Esophagus squamous epithelium (tissue), 5 donors: ENCODE measurements around the gene HNRNPA3. TPM values are rescaled to one million over a fixed set of nuclear protein-coding genes. Genes with fewer than 3 reads are reported as not detected.
A peak's percentile ranks its signal among the peaks of the same experiment; 100 is the strongest.

Experiments
- DNase-seq: peaks from one replicate; lab custom pipeline; 2025; lab: John Stamatoyannopoulos, UW
- H3K27ac ChIP-seq, 4 donors: fragments of 200-600 bp; sonication (generic); one replicate each; pipeline ENCODE4 v1.5.1; 2016 to 2019; ENCODE audit warnings: mild to moderate bottlenecking in 1 of 4
- H3K27me3 ChIP-seq, 4 donors: fragments of 200-600 bp; sonication (generic); 1 replicate in 3 of 4; 2 replicates in 1 of 4; pipeline versions ENCODE4 v1.5.1 to v1.6.0; 2017 to 2021; ENCODE audit warnings: antibody characterized with exemption in 1 of 4
- H3K36me3 ChIP-seq, 3 donors: fragments of 200-600 bp; sonication (generic); one replicate each; pipeline ENCODE4 v1.5.1; 2016 to 2019
- H3K4me1 ChIP-seq, 3 donors: fragments of 200-600 bp; sonication (generic); one replicate each; pipeline ENCODE4 v1.5.1; 2017 to 2019
- H3K4me3 ChIP-seq, 4 donors: fragments of 200-600 bp; sonication (generic); 1 replicate in 3 of 4; 2 replicates in 1 of 4; pipeline ENCODE4 v1.5.1; 2016 to 2019; ENCODE audit warnings: mild to moderate bottlenecking in 2 of 4, moderate library complexity in 1 of 4
- H3K9me3 ChIP-seq, 3 donors: fragments of 200-600 bp; sonication (generic); one replicate each; pipeline ENCODE4 v1.5.1; 2016 to 2019
- POLR2A ChIP-seq, 4 donors: fragments of 450-650 bp; IDR thresholded peaks; one replicate each; pipeline ENCODE4 v1.6.1; 2017; ENCODE audit warnings: antibody characterized with exemption in 4 of 4, mild to moderate bottlenecking in 4 of 4, moderate library complexity in 3 of 4
- WGBS, 2 donors: methylation state at CpG; one replicate each; pipeline ENCODE4 v1.1.5; 2018; 5-methylcytosine and 5-hydroxymethylcytosine counted together
- intact Hi-C: fragments of 100-400 bp; cut with DNase I; formaldehyde crosslinking; loops from one replicate; pipeline ENCODE4 v1.15.0; 2022
- total RNA-seq, 4 donors: library from RNA; depleted of rRNA; stranded (reverse); fragments of >200 nt; gene quantifications; one replicate each; pipeline ENCODE4 v1.1.0, GENCODE V29; 2016
- TF ChIP-seq, protein P1 (sequence below), 6 experiments: fragments of 450-650 bp in 4 of 6; fragments of 200-600 bp in 2 of 6; sonication (generic) in 2 of 6; IDR thresholded peaks; one replicate each; pipeline ENCODE4 v1.5.1; 2016 to 2019; ENCODE audit warnings: antibody characterized with exemption in 6 of 6, mild to moderate bottlenecking in 4 of 6, moderate library complexity in 4 of 6
- donor health status: DM: yes; HTN: yes; CAD: no.

HNRNPA3 gene
- total RNA-seq = 10 to 100 TPM; 34.9 to 78.2 (median 61.6) TPM

DNA sequence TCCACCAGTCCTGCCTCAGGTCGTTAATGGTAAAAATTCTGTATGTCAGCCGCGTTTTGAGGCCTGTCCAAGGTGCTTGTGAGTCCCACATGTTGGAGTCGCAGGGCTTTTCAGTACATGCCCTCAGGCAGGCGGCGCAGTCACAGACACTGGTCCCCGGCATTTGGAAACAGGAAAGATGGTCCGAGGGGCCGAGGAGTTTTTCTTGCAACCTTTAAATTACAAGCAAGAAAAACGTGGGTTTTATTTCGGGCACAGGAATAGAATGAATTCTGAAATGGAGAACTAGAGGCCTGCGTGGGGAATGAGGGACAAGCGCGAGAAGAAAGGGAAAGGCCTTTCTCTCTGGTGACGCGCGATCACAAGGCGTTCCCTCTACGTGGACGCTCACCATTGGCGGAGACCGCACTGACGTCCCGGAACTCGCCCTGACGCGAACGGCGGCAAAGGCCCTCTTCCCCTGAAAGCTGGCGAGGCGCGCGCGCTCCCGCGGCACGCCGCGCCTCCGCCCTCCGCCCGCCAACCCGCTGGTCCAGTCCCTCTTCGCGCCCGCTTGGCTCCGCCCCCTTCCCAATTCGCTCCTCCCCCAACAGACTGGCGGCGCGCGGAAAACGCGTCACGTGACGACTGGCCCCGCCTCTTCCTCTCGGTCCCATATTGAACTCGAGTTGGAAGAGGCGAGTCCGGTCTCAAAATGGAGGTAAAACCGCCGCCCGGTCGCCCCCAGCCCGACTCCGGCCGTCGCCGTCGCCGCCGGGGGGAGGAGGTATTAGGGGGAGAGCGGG, at the start of gene HNRNPA3:
HNRNPA3 (plus strand) TSS at position 689 of the 785 bp plus-strand sequence; CDS start at position 695, 6 bp downstream.
- peak in 3 of 4 donors; percentile 29 to 94 (median 92) for TF ChIP-seq POLR2A (IDR thresholded peaks at IDR 0.05)
- TF ChIP-seq, protein P1, sequence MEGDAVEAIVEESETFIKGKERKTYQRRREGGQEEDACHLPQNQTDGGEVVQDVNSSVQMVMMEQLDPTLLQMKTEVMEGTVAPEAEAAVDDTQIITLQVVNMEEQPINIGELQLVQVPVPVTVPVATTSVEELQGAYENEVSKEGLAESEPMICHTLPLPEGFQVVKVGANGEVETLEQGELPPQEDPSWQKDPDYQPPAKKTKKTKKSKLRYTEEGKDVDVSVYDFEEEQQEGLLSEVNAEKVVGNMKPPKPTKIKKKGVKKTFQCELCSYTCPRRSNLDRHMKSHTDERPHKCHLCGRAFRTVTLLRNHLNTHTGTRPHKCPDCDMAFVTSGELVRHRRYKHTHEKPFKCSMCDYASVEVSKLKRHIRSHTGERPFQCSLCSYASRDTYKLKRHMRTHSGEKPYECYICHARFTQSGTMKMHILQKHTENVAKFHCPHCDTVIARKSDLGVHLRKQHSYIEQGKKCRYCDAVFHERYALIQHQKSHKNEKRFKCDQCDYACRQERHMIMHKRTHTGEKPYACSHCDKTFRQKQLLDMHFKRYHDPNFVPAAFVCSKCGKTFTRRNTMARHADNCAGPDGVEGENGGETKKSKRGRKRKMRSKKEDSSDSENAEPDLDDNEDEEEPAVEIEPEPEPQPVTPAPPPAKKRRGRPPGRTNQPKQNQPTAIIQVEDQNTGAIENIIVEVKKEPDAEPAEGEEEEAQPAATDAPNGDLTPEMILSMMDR (IDR thresholded peaks at IDR 0.05) = peak in 3 of 6 experiments; percentile 29 to 30 (median 29)
- Histone ChIP-seq H3K36me3 (peaks cover 11 to 31% (median 13%) of the 10 kb centered on the region in 3 donors), H3K9me3 (no peaks in the 10 kb centered on the region), H3K27ac (peak within 1 kb of the TSS; percentile 96 to 100 (median 98)), H3K27me3 (no peaks in the 10 kb centered on the region), H3K4me1 (peaks cover 25 to 53% (median 31%) of the 10 kb centered on the region in 3 donors), H3K4me3 (peak within 1 kb of the TSS; percentile 75 to 94 (median 84))
- intact Hi-C loops = no loop called here
- 0 to 2% methylated on average over 18 to 28 of the region's 74 CpGs for WGBS, 2 donors
- DNase-seq = peak; percentile 81

DNA sequence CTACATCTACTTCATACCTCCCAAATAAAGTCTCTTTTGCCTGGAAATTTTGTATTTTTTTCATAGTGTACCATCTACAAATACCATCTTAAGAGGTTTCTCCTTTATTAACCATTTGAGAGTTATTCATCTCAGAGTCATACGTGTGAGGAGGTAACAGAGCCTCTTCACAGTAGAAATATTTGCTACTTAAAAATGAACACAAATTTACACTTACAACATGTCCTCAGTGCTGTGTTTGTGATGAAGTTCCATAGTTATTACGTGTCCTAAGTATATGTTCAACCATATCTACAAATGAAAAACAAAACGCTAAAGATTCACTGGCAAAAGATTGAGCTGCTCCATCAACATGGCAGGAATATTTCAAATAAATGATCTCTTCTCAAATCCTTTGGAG, 48.5 kb upstream of the HNRNPA3 start:
- DNase-seq = no peak
- no peak for TF ChIP-seq POLR2A (IDR thresholded peaks at IDR 0.05)
- TF ChIP-seq, protein P1 (IDR thresholded peaks at IDR 0.05) = no peak
- H3K4me1 ChIP-seq = peaks cover 0 to 59% (median 24%) of the 10 kb centered on the region in 3 donors
- intact Hi-C loops = loop anchor here (5.0 to 10.0 kb wide), 3 partner anchors 101 to 251 kb away; partner anchors contain the start of gene NFE2L2
- H3K36me3 ChIP-seq = no peaks in the 10 kb centered on the region
- H3K4me3 ChIP-seq = peak overlapping the region in 2 of 4 donors; percentile 43 to 60
- no peaks in the 10 kb centered on the region for H3K27me3 ChIP-seq
- H3K9me3 ChIP-seq = no peaks in the 10 kb centered on the region
- WGBS, 2 donors = 13 to 16% methylated on average over 3 of the region's 3 CpGs
- H3K27ac ChIP-seq = peak overlapping the region in 3 of 4 donors; percentile 87 to 91 (median 89)

DNA sequence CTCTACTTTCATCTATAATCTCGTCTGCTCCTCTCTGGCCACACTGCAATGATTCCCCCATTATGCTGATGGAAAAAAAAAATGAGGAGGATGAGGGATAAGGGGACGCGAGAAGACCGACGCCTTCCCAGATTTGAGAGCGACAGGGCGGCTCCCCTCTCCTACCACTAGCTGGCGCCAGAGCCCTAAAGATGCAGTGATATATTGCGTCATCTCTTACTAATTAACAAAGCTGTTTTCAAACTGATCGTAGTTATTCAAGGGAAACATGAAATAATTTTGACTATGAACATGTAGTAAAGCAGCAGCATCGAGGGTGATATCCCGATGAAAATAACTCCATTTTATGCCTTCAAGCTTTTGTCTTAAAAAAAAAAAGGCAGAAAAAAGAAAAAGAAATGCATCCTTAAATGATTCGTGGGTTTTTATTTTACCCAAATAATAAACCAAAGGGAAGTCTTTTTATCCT, 48.0 kb upstream of the HNRNPA3 start:
- DNase-seq = peak; percentile 28
- no peaks in the 10 kb centered on the region for H3K27me3 ChIP-seq
- WGBS, 2 donors = 0% methylated on average over 13 of the region's 13 CpGs
- no peaks in the 10 kb centered on the region for H3K36me3 ChIP-seq
- H3K27ac ChIP-seq = peak overlapping the region; percentile 76 to 91 (median 88)
- peaks cover 0 to 64% (median 28%) of the 10 kb centered on the region in 3 donors for H3K4me1 ChIP-seq
- intact Hi-C loops = loop anchor here (5.0 to 10.0 kb wide), 3 partner anchors 100 to 250 kb away; partner anchors contain the start of gene NFE2L2
- no peaks in the 10 kb centered on the region for H3K9me3 ChIP-seq
- TF ChIP-seq POLR2A (IDR thresholded peaks at IDR 0.05) = no peak
- TF ChIP-seq, protein P1 (IDR thresholded peaks at IDR 0.05) = peak; percentile 97 to 100 (median 99)
- peak overlapping the region; percentile 5 to 60 (median 40) for H3K4me3 ChIP-seq

DNA sequence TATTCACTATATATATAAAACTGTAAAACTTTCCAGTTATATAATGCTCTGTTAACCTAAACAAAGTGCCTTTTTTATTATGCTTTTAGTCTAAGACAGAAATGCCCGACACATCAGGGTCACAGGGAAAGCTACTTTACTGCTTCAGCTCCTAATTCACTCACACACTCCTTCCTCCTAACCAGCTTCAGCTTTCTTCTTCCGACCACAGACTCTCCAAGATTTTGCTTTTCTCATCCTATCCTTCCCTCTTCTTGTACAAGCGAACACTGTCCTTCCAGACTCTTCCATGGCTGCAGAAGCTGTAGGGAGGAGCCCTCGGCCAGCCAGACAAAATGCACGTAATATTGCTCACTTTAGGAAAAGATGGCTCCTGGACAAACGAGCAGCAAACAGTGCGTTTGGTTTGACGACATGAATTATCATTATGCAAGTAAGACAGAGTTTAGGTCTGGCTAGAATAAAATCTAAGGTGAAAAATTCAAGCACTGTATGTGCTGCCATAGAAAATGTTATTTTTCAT, 47.5 kb upstream of the HNRNPA3 start:
- Histone ChIP-seq H3K4me3 (peak overlapping the region; percentile 5 to 60 (median 40)), H3K36me3 (no peaks in the 10 kb centered on the region), H3K27me3 (no peaks in the 10 kb centered on the region), H3K4me1 (peaks cover 0 to 69% (median 30%) of the 10 kb centered on the region in 3 donors), H3K9me3 (no peaks in the 10 kb centered on the region), H3K27ac (peak overlapping the region; percentile 76 to 91 (median 88))
- intact Hi-C loops = loop anchor here (10.0 kb wide), 2 partner anchors 100 to 250 kb away; partner anchors contain the start of gene NFE2L2
- WGBS, 2 donors = 2 to 7% methylated on average over 8 of the region's 8 CpGs
- DNase-seq = no peak
- TF ChIP-seq POLR2A (IDR thresholded peaks at IDR 0.05) = no peak
- TF ChIP-seq, protein P1 (IDR thresholded peaks at IDR 0.05) = peak in 1 of 6 experiments; percentile 10
